ENCODE data around the gene CFAP57. TPM values are rescaled to one million over a fixed set of nuclear protein-coding genes. Genes with fewer than 3 reads are reported as not detected.

Gene CFAP57
- total and polyA plus RNA-seq, 4 donors: 2.9 to 6.9 (median 5.4) TPM

- no peaks in the 10 kb centered on the region for H3K36me3 ChIP-seq (ENCODE audit: control insufficient read depth, insufficient read depth, low read length)
- no peak overlapping the region for H3K4me3 ChIP-seq (ENCODE audit: low read depth, low read length)
- H3K4me1 ChIP-seq (ENCODE audit: control insufficient read depth, insufficient read depth, low read length): no peaks in the 10 kb centered on the region
- H3K9me3 ChIP-seq (ENCODE audit: control insufficient read depth, insufficient read depth, low read length): no peaks in the 10 kb centered on the region
- H3K27ac ChIP-seq (ENCODE audit: low read depth, low read length): no peak overlapping the region
- peaks cover 5% of the 10 kb centered on the region for H3K27me3 ChIP-seq (ENCODE audit: control insufficient read depth, insufficient read depth, low read length)
- DNase-seq (ENCODE audit: low read depth in 4 of 6, low spot score in 6 of 6): no peak
These were observed 32.1 kb upstream of the CFAP57 start for GRCh38 chr1:43140010-43140409.

GRCh38 chr1:43140583-43140982 is 31.5 kb upstream of the CFAP57 start:
- no peak for DNase-seq (ENCODE audit: low read depth in 4 of 6, low spot score in 6 of 6)
- H3K4me1 ChIP-seq (ENCODE audit: control insufficient read depth, insufficient read depth, low read length): no peaks in the 10 kb centered on the region
- no peak overlapping the region for H3K27ac ChIP-seq (ENCODE audit: low read depth, low read length)
- H3K27me3 ChIP-seq (ENCODE audit: control insufficient read depth, insufficient read depth, low read length): peaks cover 6% of the 10 kb centered on the region
- 100% methylated on average over 1 of the region's 4 CpGs for WGBS (ENCODE audit: insufficient coverage)
- H3K36me3 ChIP-seq (ENCODE audit: control insufficient read depth, insufficient read depth, low read length): no peaks in the 10 kb centered on the region
- H3K4me3 ChIP-seq (ENCODE audit: low read depth, low read length): no peak overlapping the region
- no peaks in the 10 kb centered on the region for H3K9me3 ChIP-seq (ENCODE audit: control insufficient read depth, insufficient read depth, low read length)

GRCh38 chr1:43143441-43143888 is 28.7 kb upstream of the CFAP57 start:
- WGBS (ENCODE audit: insufficient coverage): 25% methylated on average over 7 of the region's 7 CpGs
- Histone ChIP-seq H3K36me3 (ENCODE audit: control insufficient read depth, insufficient read depth, low read length) (no peaks in the 10 kb centered on the region), H3K4me1 (ENCODE audit: control insufficient read depth, insufficient read depth, low read length) (peaks cover 12% of the 10 kb centered on the region), H3K9me3 (ENCODE audit: control insufficient read depth, insufficient read depth, low read length) (no peaks in the 10 kb centered on the region), H3K27ac (ENCODE audit: low read depth, low read length) (no peak overlapping the region), H3K4me3 (ENCODE audit: low read depth, low read length) (no peak overlapping the region), H3K27me3 (ENCODE audit: control insufficient read depth, insufficient read depth, low read length) (peaks cover 6% of the 10 kb centered on the region)
- DNase-seq (ENCODE audit: low read depth in 4 of 6, low spot score in 6 of 6): no peak

- Histone ChIP-seq H3K27ac (ENCODE audit: low read depth, low read length) (no peak overlapping the region), H3K9me3 (ENCODE audit: control insufficient read depth, insufficient read depth, low read length) (no peaks in the 10 kb centered on the region), H3K4me3 (ENCODE audit: low read depth, low read length) (no peak overlapping the region), H3K36me3 (ENCODE audit: control insufficient read depth, insufficient read depth, low read length) (no peaks in the 10 kb centered on the region), H3K4me1 (ENCODE audit: control insufficient read depth, insufficient read depth, low read length) (peaks cover 14% of the 10 kb centered on the region), H3K27me3 (ENCODE audit: control insufficient read depth, insufficient read depth, low read length) (peaks cover 6% of the 10 kb centered on the region)
- DNase-seq (ENCODE audit: low read depth in 4 of 6, low spot score in 6 of 6): no peak
These were observed 27.9 kb upstream of the CFAP57 start for GRCh38 chr1:43144237-43144636.

- Histone ChIP-seq H3K4me3 (ENCODE audit: low read depth, low read length) (peak overlapping the region; percentile 42), H3K27me3 (ENCODE audit: control insufficient read depth, insufficient read depth, low read length) (peaks cover 6% of the 10 kb centered on the region), H3K36me3 (ENCODE audit: control insufficient read depth, insufficient read depth, low read length) (no peaks in the 10 kb centered on the region), H3K4me1 (ENCODE audit: control insufficient read depth, insufficient read depth, low read length) (peaks cover 14% of the 10 kb centered on the region), H3K27ac (ENCODE audit: low read depth, low read length) (peak overlapping the region; percentile 1), H3K9me3 (ENCODE audit: control insufficient read depth, insufficient read depth, low read length) (no peaks in the 10 kb centered on the region)
- WGBS (ENCODE audit: insufficient coverage): 0% methylated on average over 29 of the region's 47 CpGs
- peak; percentile 57 to 92 (median 76) for DNase-seq (ENCODE audit: low read depth in 4 of 6, low spot score in 6 of 6)
These were observed 24.4 kb upstream of the CFAP57 start for GRCh38 chr1:43147625-43148327.

- Histone ChIP-seq H3K27ac (ENCODE audit: low read depth, low read length) (no peak overlapping the region), H3K27me3 (ENCODE audit: control insufficient read depth, insufficient read depth, low read length) (peaks cover 2% of the 10 kb centered on the region)
- WGBS (ENCODE audit: insufficient coverage): 50% methylated on average over 2 of the region's 5 CpGs
These were observed 22.2 kb upstream of the CFAP57 start for GRCh38 chr1:43149889-43150288.

GRCh38 chr1:43152866-43153265 is 19.3 kb upstream of the CFAP57 start:
- H3K9me3 ChIP-seq (ENCODE audit: control insufficient read depth, insufficient read depth, low read length): no peaks in the 10 kb centered on the region
- 54% methylated on average over 3 of the region's 4 CpGs for WGBS (ENCODE audit: insufficient coverage)
- H3K36me3 ChIP-seq (ENCODE audit: control insufficient read depth, insufficient read depth, low read length): no peaks in the 10 kb centered on the region
- no peak overlapping the region for H3K27ac ChIP-seq (ENCODE audit: low read depth, low read length)
- no peaks in the 10 kb centered on the region for H3K27me3 ChIP-seq (ENCODE audit: control insufficient read depth, insufficient read depth, low read length)
- H3K4me1 ChIP-seq (ENCODE audit: control insufficient read depth, insufficient read depth, low read length): peaks cover 8% of the 10 kb centered on the region
- H3K4me3 ChIP-seq (ENCODE audit: low read depth, low read length): no peak overlapping the region
- no peak for DNase-seq (ENCODE audit: low read depth in 4 of 6, low spot score in 6 of 6)

More at GRCh38 chr1:43149889-43150288, 22.2 kb upstream of the CFAP57 start:
- H3K9me3 ChIP-seq (ENCODE audit: control insufficient read depth, insufficient read depth, low read length): no peaks in the 10 kb centered on the region
- DNase-seq (ENCODE audit: low read depth in 4 of 6, low spot score in 6 of 6): no peak
- peaks cover 14% of the 10 kb centered on the region for H3K4me1 ChIP-seq (ENCODE audit: control insufficient read depth, insufficient read depth, low read length)
- no peaks in the 10 kb centered on the region for H3K36me3 ChIP-seq (ENCODE audit: control insufficient read depth, insufficient read depth, low read length)
- no peak overlapping the region for H3K4me3 ChIP-seq (ENCODE audit: low read depth, low read length)

- no peaks in the 10 kb centered on the region for H3K36me3 ChIP-seq (ENCODE audit: control insufficient read depth, insufficient read depth, low read length)
- 94% methylated on average over 2 of the region's 6 CpGs for WGBS (ENCODE audit: insufficient coverage)
- H3K27me3 ChIP-seq (ENCODE audit: control insufficient read depth, insufficient read depth, low read length): no peaks in the 10 kb centered on the region
- H3K27ac ChIP-seq (ENCODE audit: low read depth, low read length): no peak overlapping the region
- H3K4me1 ChIP-seq (ENCODE audit: control insufficient read depth, insufficient read depth, low read length): peaks cover 2% of the 10 kb centered on the region
- H3K9me3 ChIP-seq (ENCODE audit: control insufficient read depth, insufficient read depth, low read length): no peaks in the 10 kb centered on the region
- no peak for DNase-seq (ENCODE audit: low read depth in 4 of 6, low spot score in 6 of 6)
- H3K4me3 ChIP-seq (ENCODE audit: low read depth, low read length): no peak overlapping the region
These were observed 18.7 kb upstream of the CFAP57 start for GRCh38 chr1:43153443-43153842.

GRCh38 chr1:43156026-43156425 is 16.1 kb upstream of the CFAP57 start:
- no peak overlapping the region for H3K4me3 ChIP-seq (ENCODE audit: low read depth, low read length)
- H3K27me3 ChIP-seq (ENCODE audit: control insufficient read depth, insufficient read depth, low read length): no peaks in the 10 kb centered on the region
- H3K27ac ChIP-seq (ENCODE audit: low read depth, low read length): no peak overlapping the region
- WGBS (ENCODE audit: insufficient coverage): 77% methylated on average over 5 of the region's 7 CpGs
- no peak for DNase-seq (ENCODE audit: low read depth in 4 of 6, low spot score in 6 of 6)
- H3K4me1 ChIP-seq (ENCODE audit: control insufficient read depth, insufficient read depth, low read length): no peaks in the 10 kb centered on the region
- no peaks in the 10 kb centered on the region for H3K9me3 ChIP-seq (ENCODE audit: control insufficient read depth, insufficient read depth, low read length)
- no peaks in the 10 kb centered on the region for H3K36me3 ChIP-seq (ENCODE audit: control insufficient read depth, insufficient read depth, low read length)

GRCh38 chr1:43165162-43165561 is 7.0 kb upstream of the CFAP57 start:
- Histone ChIP-seq H3K27ac (ENCODE audit: low read depth, low read length) (no peak overlapping the region), H3K27me3 (ENCODE audit: control insufficient read depth, insufficient read depth, low read length) (no peaks in the 10 kb centered on the region), H3K4me1 (ENCODE audit: control insufficient read depth, insufficient read depth, low read length) (no peaks in the 10 kb centered on the region), H3K9me3 (ENCODE audit: control insufficient read depth, insufficient read depth, low read length) (no peaks in the 10 kb centered on the region), H3K36me3 (ENCODE audit: control insufficient read depth, insufficient read depth, low read length) (peaks cover 27% of the 10 kb centered on the region), H3K4me3 (ENCODE audit: low read depth, low read length) (no peak overlapping the region)
- WGBS (ENCODE audit: insufficient coverage): 97% methylated on average over 2 of the region's 3 CpGs
- no peak for DNase-seq (ENCODE audit: low read depth in 4 of 6, low spot score in 6 of 6)

All from spinal cord (tissue), 10 donors.